HepG2 (cell line): ENCODE measurements around the gene EPHA1. TPM values are rescaled to one million over a fixed set of nuclear protein-coding genes. Genes with fewer than 3 reads are reported as not detected.

Source experiments
- KMT2B ChIP-seq: IDR thresholded peaks from 2 replicates; pipeline ENCODE4 v1.6.1; 2016; ENCODE audit warnings: missing genetic modification reagents, missing compliant biosample characterization
- MYC ChIP-seq: sonication (generic); formaldehyde crosslinking; IDR thresholded peaks from 2 replicates; pipeline ENCODE4 v1.9.0; 2021; ENCODE audit warnings: missing genetic modification reagents, borderline replicate concordance
- NAIF1 ChIP-seq: sonication (generic); formaldehyde crosslinking; IDR thresholded peaks from 2 replicates; pipeline ENCODE4 v1.5.0; 2020; ENCODE audit warnings: mild to moderate bottlenecking, missing genetic modification reagents, borderline replicate concordance
- NFE2L2 ChIP-seq: fragments of 150-350 bp; IDR thresholded peaks from 2 replicates; pipeline ENCODE4 v1.6.1; 2014; ENCODE audit warnings: low read length
- PHF5A ChIP-seq: IDR thresholded peaks from one replicate; pipeline ENCODE4 v1.6.1; 2018; ENCODE audit warnings: low read depth, missing genetic modification reagents; ENCODE audit not compliant: unreplicated experiment
- POLR2G ChIP-seq: fragments of 200-400 bp; formaldehyde crosslinking; IDR thresholded peaks from 2 replicates; pipeline ENCODE4 v1.6.1; 2018; ENCODE audit warnings: mild to moderate bottlenecking, low read depth, low read length, moderate library complexity
- RBM39 ChIP-seq: fragments of 200-400 bp; formaldehyde crosslinking; IDR thresholded peaks from one replicate; pipeline ENCODE4 v1.6.1; 2018; ENCODE audit warnings: antibody characterized with exemption, mild to moderate bottlenecking, low read depth, low read length; ENCODE audit not compliant: poor library complexity, severe bottlenecking
- SP1 ChIP-seq, 2 experiments: fragments of 450-650 bp in 1 of 2; sonication (generic) in 1 of 2; formaldehyde crosslinking in 1 of 2; IDR thresholded peaks; 2 replicates each; pipeline versions ENCODE4 v1.4.0 to v1.6.1; 2016 to 2020; ENCODE audit warnings: missing genetic modification reagents in 1 of 2
- SRY ChIP-seq: sonication (generic); formaldehyde crosslinking; IDR thresholded peaks from 2 replicates; pipeline ENCODE4 v1.8.0; 2022; ENCODE audit warnings: mild to moderate bottlenecking, missing genetic modification reagents
- STAG1 ChIP-seq: sonication (generic); formaldehyde crosslinking; IDR thresholded peaks from 2 replicates; pipeline ENCODE4 v1.4.0; 2020; ENCODE audit warnings: missing genetic modification reagents
- ZNF75D ChIP-seq: sonication (generic); formaldehyde crosslinking; IDR thresholded peaks from 2 replicates; pipeline ENCODE4 v1.8.1; 2023; ENCODE audit warnings: missing genetic modification reagents, mild to moderate bottlenecking, borderline replicate concordance
- ZNF816 ChIP-seq: sonication (generic); formaldehyde crosslinking; IDR thresholded peaks from 2 replicates; pipeline ENCODE4 v1.8.0; 2022; ENCODE audit warnings: missing genetic modification reagents, mild to moderate bottlenecking, borderline replicate concordance
- polyA plus RNA-seq, 8 experiments: library from polyadenylated mRNA; depleted of rRNA in 3 of 8; stranded (reverse) in 7 of 8; unstranded in 1 of 8; fragments of >200 nt; fragmentation: Illumina TruSeq in 4 of 8; extraction: Trizol in 4 of 8; gene quantifications; 2 replicates each; pipeline versions ENCODE4 v1.2.1 to v1.2.3, GENCODE V29; 2011 to 2016; ENCODE audit warnings: low read depth in 4 of 8, missing spikeins in 1 of 8, mixed read lengths in 1 of 8; ENCODE audit not compliant: insufficient read depth in 1 of 8
- total RNA-seq, 5 experiments: library from RNA; depleted of rRNA; stranded (reverse); fragments of >200 nt; fragmentation: Illumina TruSeq; extraction: Trizol; gene quantifications; 2 replicates each; pipeline ENCODE4 v1.2.3, GENCODE V29; 2016; ENCODE audit warnings: low read depth in 1 of 5
- TF ChIP-seq, protein P1 (sequence below): sonication (generic); formaldehyde crosslinking; IDR thresholded peaks from 2 replicates; pipeline ENCODE4; 2020; ENCODE audit warnings: missing genetic modification reagents, mild to moderate bottlenecking, borderline replicate concordance
- TF ChIP-seq, protein P2 (sequence below): sonication (generic); formaldehyde crosslinking; IDR thresholded peaks from 2 replicates; pipeline ENCODE4 v1.4.0; 2020; ENCODE audit warnings: missing genetic modification reagents

EPHA1 gene
- total and polyA plus RNA-seq, 2 of the 13 experiments (the other 11 are each of a cell fraction or from before 2014, with no cell fraction given): 4.6 to 17.1 TPM

DNA sequence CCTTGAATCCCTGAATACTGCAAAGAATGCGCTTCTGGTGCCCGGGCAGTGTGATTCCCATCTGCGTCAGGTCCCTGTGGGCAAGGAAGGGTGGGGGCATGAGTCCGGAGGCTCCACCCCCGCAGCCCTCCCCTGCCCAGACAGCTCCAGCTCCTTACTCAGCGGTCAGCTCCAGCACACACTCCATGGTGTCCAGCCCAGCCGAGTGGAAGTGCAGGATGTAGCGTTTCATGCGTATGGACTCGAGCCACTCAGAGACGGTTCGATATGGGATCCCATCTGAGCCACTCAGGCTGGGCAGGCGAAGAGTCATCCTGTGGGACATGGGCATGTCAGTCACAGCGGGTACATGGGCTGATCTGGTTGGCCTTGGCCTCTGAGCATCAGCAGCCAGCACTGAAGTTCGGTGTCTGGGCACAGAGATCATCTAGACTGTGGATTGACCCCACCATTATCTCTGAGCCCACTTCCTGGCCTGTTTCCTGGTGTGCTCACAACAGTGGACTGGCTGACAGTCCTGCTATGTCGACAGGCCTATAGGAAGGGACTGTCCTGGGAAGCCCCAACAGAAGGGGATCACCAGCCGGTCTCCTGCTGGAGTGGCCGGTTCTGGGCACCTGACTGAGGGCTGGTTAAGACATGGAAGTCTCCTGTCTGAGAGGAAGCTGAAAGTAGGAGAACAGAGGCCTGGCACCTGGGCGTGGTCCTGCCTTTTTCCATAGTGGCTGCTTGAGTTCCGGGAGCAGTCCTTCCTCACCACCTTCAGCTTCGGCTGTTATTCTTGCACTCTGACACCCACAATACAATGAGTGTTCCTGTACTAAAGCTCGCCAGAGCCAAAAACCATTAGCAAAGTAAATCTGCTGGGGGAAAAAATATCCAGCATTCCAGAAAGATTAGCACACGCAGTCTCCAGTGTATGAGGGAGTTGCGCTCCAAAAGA is 16.9 kb downstream of the EPHA1 start (continued):
- TF ChIP-seq STAG1 (no peak), KMT2B (no peak), NFE2L2 (no peak), PHF5A (no peak), MYC (CRISPR knock-in tag) (0 out of 2 replicates have a peak, but pooled peaks have one; percentile 41), RBM39 (no peak), SP1 (IDR thresholded peaks at IDR 0.05) (no peak), SP1 (CRISPR knock-in tag; IDR thresholded peaks at IDR 0.05) (no peak), SRY (CRISPR knock-in tag) (no peak), ZNF75D (CRISPR knock-in tag) (no peak), POLR2G (no peak), NAIF1 (CRISPR knock-in tag) (no peak), ZNF816 (CRISPR knock-in tag) (no peak)
- TF ChIP-seq, protein P1, sequence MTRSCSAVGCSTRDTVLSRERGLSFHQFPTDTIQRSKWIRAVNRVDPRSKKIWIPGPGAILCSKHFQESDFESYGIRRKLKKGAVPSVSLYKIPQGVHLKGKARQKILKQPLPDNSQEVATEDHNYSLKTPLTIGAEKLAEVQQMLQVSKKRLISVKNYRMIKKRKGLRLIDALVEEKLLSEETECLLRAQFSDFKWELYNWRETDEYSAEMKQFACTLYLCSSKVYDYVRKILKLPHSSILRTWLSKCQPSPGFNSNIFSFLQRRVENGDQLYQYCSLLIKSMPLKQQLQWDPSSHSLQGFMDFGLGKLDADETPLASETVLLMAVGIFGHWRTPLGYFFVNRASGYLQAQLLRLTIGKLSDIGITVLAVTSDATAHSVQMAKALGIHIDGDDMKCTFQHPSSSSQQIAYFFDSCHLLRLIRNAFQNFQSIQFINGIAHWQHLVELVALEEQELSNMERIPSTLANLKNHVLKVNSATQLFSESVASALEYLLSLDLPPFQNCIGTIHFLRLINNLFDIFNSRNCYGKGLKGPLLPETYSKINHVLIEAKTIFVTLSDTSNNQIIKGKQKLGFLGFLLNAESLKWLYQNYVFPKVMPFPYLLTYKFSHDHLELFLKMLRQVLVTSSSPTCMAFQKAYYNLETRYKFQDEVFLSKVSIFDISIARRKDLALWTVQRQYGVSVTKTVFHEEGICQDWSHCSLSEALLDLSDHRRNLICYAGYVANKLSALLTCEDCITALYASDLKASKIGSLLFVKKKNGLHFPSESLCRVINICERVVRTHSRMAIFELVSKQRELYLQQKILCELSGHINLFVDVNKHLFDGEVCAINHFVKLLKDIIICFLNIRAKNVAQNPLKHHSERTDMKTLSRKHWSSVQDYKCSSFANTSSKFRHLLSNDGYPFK: no peak
- TF ChIP-seq, protein P2, sequence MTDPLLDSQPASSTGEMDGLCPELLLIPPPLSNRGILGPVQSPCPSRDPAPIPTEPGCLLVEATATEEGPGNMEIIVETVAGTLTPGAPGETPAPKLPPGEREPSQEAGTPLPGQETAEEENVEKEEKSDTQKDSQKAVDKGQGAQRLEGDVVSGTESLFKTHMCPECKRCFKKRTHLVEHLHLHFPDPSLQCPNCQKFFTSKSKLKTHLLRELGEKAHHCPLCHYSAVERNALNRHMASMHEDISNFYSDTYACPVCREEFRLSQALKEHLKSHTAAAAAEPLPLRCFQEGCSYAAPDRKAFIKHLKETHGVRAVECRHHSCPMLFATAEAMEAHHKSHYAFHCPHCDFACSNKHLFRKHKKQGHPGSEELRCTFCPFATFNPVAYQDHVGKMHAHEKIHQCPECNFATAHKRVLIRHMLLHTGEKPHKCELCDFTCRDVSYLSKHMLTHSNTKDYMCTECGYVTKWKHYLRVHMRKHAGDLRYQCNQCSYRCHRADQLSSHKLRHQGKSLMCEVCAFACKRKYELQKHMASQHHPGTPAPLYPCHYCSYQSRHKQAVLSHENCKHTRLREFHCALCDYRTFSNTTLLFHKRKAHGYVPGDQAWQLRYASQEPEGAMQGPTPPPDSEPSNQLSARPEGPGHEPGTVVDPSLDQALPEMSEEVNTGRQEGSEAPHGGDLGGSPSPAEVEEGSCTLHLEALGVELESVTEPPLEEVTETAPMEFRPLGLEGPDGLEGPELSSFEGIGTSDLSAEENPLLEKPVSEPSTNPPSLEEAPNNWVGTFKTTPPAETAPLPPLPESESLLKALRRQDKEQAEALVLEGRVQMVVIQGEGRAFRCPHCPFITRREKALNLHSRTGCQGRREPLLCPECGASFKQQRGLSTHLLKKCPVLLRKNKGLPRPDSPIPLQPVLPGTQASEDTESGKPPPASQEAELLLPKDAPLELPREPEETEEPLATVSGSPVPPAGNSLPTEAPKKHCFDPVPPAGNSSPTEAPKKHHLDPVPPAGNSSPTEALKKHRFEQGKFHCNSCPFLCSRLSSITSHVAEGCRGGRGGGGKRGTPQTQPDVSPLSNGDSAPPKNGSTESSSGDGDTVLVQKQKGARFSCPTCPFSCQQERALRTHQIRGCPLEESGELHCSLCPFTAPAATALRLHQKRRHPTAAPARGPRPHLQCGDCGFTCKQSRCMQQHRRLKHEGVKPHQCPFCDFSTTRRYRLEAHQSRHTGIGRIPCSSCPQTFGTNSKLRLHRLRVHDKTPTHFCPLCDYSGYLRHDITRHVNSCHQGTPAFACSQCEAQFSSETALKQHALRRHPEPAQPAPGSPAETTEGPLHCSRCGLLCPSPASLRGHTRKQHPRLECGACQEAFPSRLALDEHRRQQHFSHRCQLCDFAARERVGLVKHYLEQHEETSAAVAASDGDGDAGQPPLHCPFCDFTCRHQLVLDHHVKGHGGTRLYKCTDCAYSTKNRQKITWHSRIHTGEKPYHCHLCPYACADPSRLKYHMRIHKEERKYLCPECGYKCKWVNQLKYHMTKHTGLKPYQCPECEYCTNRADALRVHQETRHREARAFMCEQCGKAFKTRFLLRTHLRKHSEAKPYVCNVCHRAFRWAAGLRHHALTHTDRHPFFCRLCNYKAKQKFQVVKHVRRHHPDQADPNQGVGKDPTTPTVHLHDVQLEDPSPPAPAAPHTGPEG (CRISPR knock-in tag): no peak
